Measurements from ENCODE around the gene BICC1. TPM values are rescaled to one million over a fixed set of nuclear protein-coding genes. Genes with fewer than 3 reads are reported as not detected.
A peak's percentile ranks its signal among the peaks of the same experiment; 100 is the strongest.

Gene BICC1
- total and polyA plus RNA-seq, 2 experiments from 2014 or later, result 5.8 to 20.4 TPM

- H3K27me3 ChIP-seq, result no peaks in the 10 kb centered on the region
- H3K4me3 ChIP-seq, result no peak overlapping the region
- H3K79me2 ChIP-seq, result no peaks in the 10 kb centered on the region
- TF ChIP-seq EZH2phosphoT487 (IDR thresholded peaks at IDR 0.05; ENCODE audit: low read depth, severe bottlenecking, unreplicated experiment), result no peak
- no peak overlapping the region for H3K27ac ChIP-seq
- no peaks in the 10 kb centered on the region for H3K9me3 ChIP-seq (ENCODE audit: low read depth)
- no peaks in the 10 kb centered on the region for H3K4me1 ChIP-seq (ENCODE audit: insufficient read depth)
- no peak overlapping the region for H3K4me2 ChIP-seq
- H3K9me2 ChIP-seq (replicated peaks; ENCODE audit: insufficient read depth), result no peaks in the 10 kb centered on the region
- no peaks in the 10 kb centered on the region for H3K36me3 ChIP-seq (replicated peaks; ENCODE audit: insufficient read depth, low read depth)
- no peak overlapping the region for H2AFZ ChIP-seq
- DNase-seq (ENCODE audit: low spot score), result no peak
- no peaks in the 10 kb centered on the region for H4K20me1 ChIP-seq (ENCODE audit: insufficient read depth, poor library complexity, severe bottlenecking)
These were observed 318.0 kb downstream of the BICC1 start for GRCh38 chr10:58830697-58831096.

- 80% methylated on average over 5 of the region's 5 CpGs for WGBS (ENCODE audit: low lambda C conversion rate, missing lambda C conversion rate)
- Histone ChIP-seq H3K27me3 (no peaks in the 10 kb centered on the region), H3K27ac (peak overlapping the region; percentile 14), H3K9me3 (ENCODE audit: low read depth) (no peaks in the 10 kb centered on the region), H2AFZ (no peak overlapping the region), H3K79me2 (no peaks in the 10 kb centered on the region), H3K9me2 (replicated peaks; ENCODE audit: insufficient read depth) (no peaks in the 10 kb centered on the region), H4K20me1 (ENCODE audit: insufficient read depth, poor library complexity, severe bottlenecking) (no peaks in the 10 kb centered on the region), H3K4me1 (ENCODE audit: insufficient read depth) (no peaks in the 10 kb centered on the region), H3K4me2 (no peak overlapping the region), H3K4me3 (no peak overlapping the region), H3K36me3 (replicated peaks; ENCODE audit: insufficient read depth, low read depth) (no peaks in the 10 kb centered on the region)
- no peak for DNase-seq (ENCODE audit: low spot score)
- TF ChIP-seq EZH2phosphoT487 (IDR thresholded peaks at IDR 0.05; ENCODE audit: low read depth, severe bottlenecking, unreplicated experiment), result no peak
- TF ChIP-seq CTCF (IDR thresholded peaks at IDR 0.05; ENCODE audit: poor library complexity), result no peak
- no peak for TF ChIP-seq EZH2 (IDR thresholded peaks at IDR 0.05; ENCODE audit: borderline replicate concordance)
These were observed 321.3 kb downstream of the BICC1 start for GRCh38 chr10:58833771-58834561.

- Histone ChIP-seq H2AFZ (no peak overlapping the region), H3K36me3 (replicated peaks; ENCODE audit: insufficient read depth, low read depth) (no peaks in the 10 kb centered on the region), H3K9me2 (replicated peaks; ENCODE audit: insufficient read depth) (no peaks in the 10 kb centered on the region), H3K4me3 (no peak overlapping the region), H3K27ac (no peak overlapping the region), H3K4me2 (no peak overlapping the region), H3K4me1 (ENCODE audit: insufficient read depth) (no peaks in the 10 kb centered on the region), H3K9me3 (ENCODE audit: low read depth) (no peaks in the 10 kb centered on the region), H3K79me2 (no peaks in the 10 kb centered on the region), H3K27me3 (no peaks in the 10 kb centered on the region), H4K20me1 (ENCODE audit: insufficient read depth, poor library complexity, severe bottlenecking) (no peaks in the 10 kb centered on the region)
- DNase-seq (ENCODE audit: low spot score), result no peak
- 87% methylated on average over 3 of the region's 3 CpGs for WGBS (ENCODE audit: low lambda C conversion rate, missing lambda C conversion rate)
- TF ChIP-seq EZH2phosphoT487 (IDR thresholded peaks at IDR 0.05; ENCODE audit: low read depth, severe bottlenecking, unreplicated experiment), result no peak
- TF ChIP-seq CTCF (IDR thresholded peaks at IDR 0.05; ENCODE audit: poor library complexity), result no peak
- TF ChIP-seq EZH2 (IDR thresholded peaks at IDR 0.05; ENCODE audit: borderline replicate concordance), result no peak
These were observed 323.6 kb downstream of the BICC1 start for GRCh38 chr10:58836176-58836700.

- TF ChIP-seq EZH2 (IDR thresholded peaks at IDR 0.05; ENCODE audit: borderline replicate concordance), result no peak
- no peak for TF ChIP-seq EZH2phosphoT487 (IDR thresholded peaks at IDR 0.05; ENCODE audit: low read depth, severe bottlenecking, unreplicated experiment)
- TF ChIP-seq CTCF (IDR thresholded peaks at IDR 0.05; ENCODE audit: poor library complexity), result no peak
- Histone ChIP-seq H3K36me3 (replicated peaks; ENCODE audit: insufficient read depth, low read depth) (no peaks in the 10 kb centered on the region), H3K4me2 (no peak overlapping the region), H3K4me3 (no peak overlapping the region), H3K27ac (no peak overlapping the region), H3K4me1 (ENCODE audit: insufficient read depth) (no peaks in the 10 kb centered on the region), H3K9me3 (ENCODE audit: low read depth) (no peaks in the 10 kb centered on the region), H4K20me1 (ENCODE audit: insufficient read depth, poor library complexity, severe bottlenecking) (no peaks in the 10 kb centered on the region), H3K27me3 (no peaks in the 10 kb centered on the region), H3K79me2 (no peaks in the 10 kb centered on the region), H2AFZ (no peak overlapping the region), H3K9me2 (replicated peaks; ENCODE audit: insufficient read depth) (no peaks in the 10 kb centered on the region)
- DNase-seq (ENCODE audit: low spot score), result no peak
- 79% methylated on average over 8 of the region's 8 CpGs for WGBS (ENCODE audit: low lambda C conversion rate, missing lambda C conversion rate)
These were observed 324.4 kb downstream of the BICC1 start for GRCh38 chr10:58836991-58837575.
